ENCODE data around the gene PSMD6. TPM values are rescaled to one million over a fixed set of nuclear protein-coding genes. Genes with fewer than 3 reads are reported as not detected.

The PSMD6 gene
- total and polyA plus RNA-seq, 2 donors = 78.9 to 96.5 TPM

- no peaks in the 10 kb centered on the region for H3K36me3 ChIP-seq (ENCODE audit: control insufficient read depth in 2 of 2, insufficient read depth in 2 of 2, low read length in 1 of 2)
- H3K9me3 ChIP-seq (ENCODE audit: control insufficient read depth in 2 of 2, insufficient read depth in 1 of 2, low read length in 1 of 2) = no peaks in the 10 kb centered on the region
- H3K27ac ChIP-seq (ENCODE audit: low read depth in 1 of 2, low read length in 1 of 2) = no peak overlapping the region
- no peak overlapping the region for H3K4me3 ChIP-seq (ENCODE audit: low read length in 2 of 2)
- H3K4me1 ChIP-seq (ENCODE audit: control insufficient read depth in 2 of 2, insufficient read depth in 2 of 2, low read length in 2 of 2) = no peaks in the 10 kb centered on the region
- 45% methylated on average over 4 of the region's 4 CpGs for WGBS
- no peak for DNase-seq (ENCODE audit: low read depth in 6 of 9, low spot score in 9 of 9)
- H3K27me3 ChIP-seq (ENCODE audit: control insufficient read depth in 2 of 2, insufficient read depth in 1 of 2, low read length in 1 of 2) = peaks cover 0 to 4% of the 10 kb centered on the region in 2 donors
Measured at GRCh38 chr3:64038253-64038767, 15.0 kb upstream of the PSMD6 start.

- no peak for DNase-seq (ENCODE audit: low read depth in 6 of 9, low spot score in 9 of 9)
- Histone ChIP-seq H3K4me1 (ENCODE audit: control insufficient read depth in 2 of 2, insufficient read depth in 2 of 2, low read length in 2 of 2) (no peaks in the 10 kb centered on the region), H3K27ac (ENCODE audit: low read depth in 1 of 2, low read length in 1 of 2) (no peak overlapping the region), H3K4me3 (ENCODE audit: low read length in 2 of 2) (no peak overlapping the region), H3K9me3 (ENCODE audit: control insufficient read depth in 2 of 2, insufficient read depth in 1 of 2, low read length in 1 of 2) (no peaks in the 10 kb centered on the region), H3K36me3 (ENCODE audit: control insufficient read depth in 2 of 2, insufficient read depth in 2 of 2, low read length in 1 of 2) (no peaks in the 10 kb centered on the region), H3K27me3 (ENCODE audit: control insufficient read depth in 2 of 2, insufficient read depth in 1 of 2, low read length in 1 of 2) (peaks cover 0 to 4% of the 10 kb centered on the region in 2 donors)
- WGBS = 97% methylated on average over 7 of the region's 7 CpGs
Measured at GRCh38 chr3:64037084-64037483, 13.8 kb upstream of the PSMD6 start.

- Histone ChIP-seq H3K4me1 (ENCODE audit: control insufficient read depth in 2 of 2, insufficient read depth in 2 of 2, low read length in 2 of 2) (peaks cover 0 to 6% of the 10 kb centered on the region in 2 donors), H3K4me3 (ENCODE audit: low read length in 2 of 2) (no peak overlapping the region), H3K27ac (ENCODE audit: low read depth in 1 of 2, low read length in 1 of 2) (no peak overlapping the region), H3K36me3 (ENCODE audit: control insufficient read depth in 2 of 2, insufficient read depth in 2 of 2, low read length in 1 of 2) (no peaks in the 10 kb centered on the region), H3K9me3 (ENCODE audit: control insufficient read depth in 2 of 2, insufficient read depth in 1 of 2, low read length in 1 of 2) (no peaks in the 10 kb centered on the region), H3K27me3 (ENCODE audit: control insufficient read depth in 2 of 2, insufficient read depth in 1 of 2, low read length in 1 of 2) (peaks cover 3 to 16% of the 10 kb centered on the region in 2 donors)
- 98% methylated on average over 2 of the region's 2 CpGs for WGBS
- no peak for DNase-seq (ENCODE audit: low read depth in 6 of 9, low spot score in 9 of 9)
Measured at GRCh38 chr3:64033069-64033468, 9.8 kb upstream of the PSMD6 start.

- H3K9me3 ChIP-seq (ENCODE audit: control insufficient read depth in 2 of 2, insufficient read depth in 1 of 2, low read length in 1 of 2) = no peaks in the 10 kb centered on the region
- DNase-seq (ENCODE audit: low read depth in 6 of 9, low spot score in 9 of 9) = no peak
- WGBS = 87% methylated on average over 13 of the region's 13 CpGs
- H3K27me3 ChIP-seq (ENCODE audit: control insufficient read depth in 2 of 2, insufficient read depth in 1 of 2, low read length in 1 of 2) = peaks cover 3 to 22% of the 10 kb centered on the region in 2 donors
- peaks cover 0 to 6% of the 10 kb centered on the region in 2 donors for H3K4me1 ChIP-seq (ENCODE audit: control insufficient read depth in 2 of 2, insufficient read depth in 2 of 2, low read length in 2 of 2)
- H3K27ac ChIP-seq (ENCODE audit: low read depth in 1 of 2, low read length in 1 of 2) = no peak overlapping the region
- H3K4me3 ChIP-seq (ENCODE audit: low read length in 2 of 2) = no peak overlapping the region
- no peaks in the 10 kb centered on the region for H3K36me3 ChIP-seq (ENCODE audit: control insufficient read depth in 2 of 2, insufficient read depth in 2 of 2, low read length in 1 of 2)
Measured at GRCh38 chr3:64031540-64032508, 8.5 kb upstream of the PSMD6 start.

GRCh38 chr3:64030741-64031140 lies 7.4 kb upstream of the PSMD6 start:
- Histone ChIP-seq H3K27me3 (ENCODE audit: control insufficient read depth in 2 of 2, insufficient read depth in 1 of 2, low read length in 1 of 2) (peaks cover 3 to 22% of the 10 kb centered on the region in 2 donors), H3K27ac (ENCODE audit: low read depth in 1 of 2, low read length in 1 of 2) (no peak overlapping the region), H3K4me3 (ENCODE audit: low read length in 2 of 2) (peak overlapping the region in 1 of 2 donors; percentile 22), H3K36me3 (ENCODE audit: control insufficient read depth in 2 of 2, insufficient read depth in 2 of 2, low read length in 1 of 2) (no peaks in the 10 kb centered on the region), H3K9me3 (ENCODE audit: control insufficient read depth in 2 of 2, insufficient read depth in 1 of 2, low read length in 1 of 2) (no peaks in the 10 kb centered on the region), H3K4me1 (ENCODE audit: control insufficient read depth in 2 of 2, insufficient read depth in 2 of 2, low read length in 2 of 2) (peaks cover 0 to 6% of the 10 kb centered on the region in 2 donors)
- 5% methylated on average over 16 of the region's 16 CpGs for WGBS
- peak; percentile 38 to 80 (median 58) for DNase-seq (ENCODE audit: low read depth in 6 of 9, low spot score in 9 of 9)

GRCh38 chr3:64029287-64029686 lies 6.0 kb upstream of the PSMD6 start:
- no peaks in the 10 kb centered on the region for H3K36me3 ChIP-seq (ENCODE audit: control insufficient read depth in 2 of 2, insufficient read depth in 2 of 2, low read length in 1 of 2)
- peaks cover 0 to 6% of the 10 kb centered on the region in 2 donors for H3K4me1 ChIP-seq (ENCODE audit: control insufficient read depth in 2 of 2, insufficient read depth in 2 of 2, low read length in 2 of 2)
- H3K4me3 ChIP-seq (ENCODE audit: low read length in 2 of 2) = no peak overlapping the region
- 94% methylated on average over 4 of the region's 4 CpGs for WGBS
- H3K9me3 ChIP-seq (ENCODE audit: control insufficient read depth in 2 of 2, insufficient read depth in 1 of 2, low read length in 1 of 2) = no peaks in the 10 kb centered on the region
- no peak for DNase-seq (ENCODE audit: low read depth in 6 of 9, low spot score in 9 of 9)
- H3K27ac ChIP-seq (ENCODE audit: low read depth in 1 of 2, low read length in 1 of 2) = no peak overlapping the region
- H3K27me3 ChIP-seq (ENCODE audit: control insufficient read depth in 2 of 2, insufficient read depth in 1 of 2, low read length in 1 of 2) = peaks cover 3 to 22% of the 10 kb centered on the region in 2 donors

- Histone ChIP-seq H3K27me3 (ENCODE audit: control insufficient read depth in 2 of 2, insufficient read depth in 1 of 2, low read length in 1 of 2) (peaks cover 3 to 22% of the 10 kb centered on the region in 2 donors), H3K9me3 (ENCODE audit: control insufficient read depth in 2 of 2, insufficient read depth in 1 of 2, low read length in 1 of 2) (no peaks in the 10 kb centered on the region), H3K4me3 (ENCODE audit: low read length in 2 of 2) (no peak overlapping the region), H3K4me1 (ENCODE audit: control insufficient read depth in 2 of 2, insufficient read depth in 2 of 2, low read length in 2 of 2) (peaks cover 0 to 6% of the 10 kb centered on the region in 2 donors), H3K36me3 (ENCODE audit: control insufficient read depth in 2 of 2, insufficient read depth in 2 of 2, low read length in 1 of 2) (no peaks in the 10 kb centered on the region), H3K27ac (ENCODE audit: low read depth in 1 of 2, low read length in 1 of 2) (no peak overlapping the region)
- no peak for DNase-seq (ENCODE audit: low read depth in 6 of 9, low spot score in 9 of 9)
- WGBS = 32% methylated on average over 3 of the region's 3 CpGs
Measured at GRCh38 chr3:64028754-64029153, 5.5 kb upstream of the PSMD6 start.

GRCh38 chr3:64027658-64028057 lies 4.4 kb upstream of the PSMD6 start:
- Histone ChIP-seq H3K4me1 (ENCODE audit: control insufficient read depth in 2 of 2, insufficient read depth in 2 of 2, low read length in 2 of 2) (peaks cover under 1 to 6% of the 10 kb centered on the region in 2 donors), H3K27me3 (ENCODE audit: control insufficient read depth in 2 of 2, insufficient read depth in 1 of 2, low read length in 1 of 2) (peaks cover 3 to 22% of the 10 kb centered on the region in 2 donors), H3K27ac (ENCODE audit: low read depth in 1 of 2, low read length in 1 of 2) (no peak overlapping the region), H3K9me3 (ENCODE audit: control insufficient read depth in 2 of 2, insufficient read depth in 1 of 2, low read length in 1 of 2) (peaks cover 0 to 2% of the 10 kb centered on the region in 2 donors), H3K4me3 (ENCODE audit: low read length in 2 of 2) (no peak overlapping the region), H3K36me3 (ENCODE audit: control insufficient read depth in 2 of 2, insufficient read depth in 2 of 2, low read length in 1 of 2) (no peaks in the 10 kb centered on the region)
- no peak for DNase-seq (ENCODE audit: low read depth in 6 of 9, low spot score in 9 of 9)
- 95% methylated on average over 8 of the region's 8 CpGs for WGBS

- Histone ChIP-seq H3K4me3 (ENCODE audit: low read length in 2 of 2) (no peak overlapping the region), H3K4me1 (ENCODE audit: control insufficient read depth in 2 of 2, insufficient read depth in 2 of 2, low read length in 2 of 2) (peaks cover 9 to 13% of the 10 kb centered on the region in 2 donors), H3K9me3 (ENCODE audit: control insufficient read depth in 2 of 2, insufficient read depth in 1 of 2, low read length in 1 of 2) (peaks cover 0 to 2% of the 10 kb centered on the region in 2 donors), H3K27ac (ENCODE audit: low read depth in 1 of 2, low read length in 1 of 2) (no peak overlapping the region), H3K36me3 (ENCODE audit: control insufficient read depth in 2 of 2, insufficient read depth in 2 of 2, low read length in 1 of 2) (no peaks in the 10 kb centered on the region), H3K27me3 (ENCODE audit: control insufficient read depth in 2 of 2, insufficient read depth in 1 of 2, low read length in 1 of 2) (peaks cover 3 to 22% of the 10 kb centered on the region in 2 donors)
- no peak for DNase-seq (ENCODE audit: low read depth in 6 of 9, low spot score in 9 of 9)
- WGBS = 68% methylated on average over 2 of the region's 2 CpGs
Measured at GRCh38 chr3:64026346-64026745, 3.1 kb upstream of the PSMD6 start.

Measured in thymus (tissue), 11 donors.